Stimulated activated CD8-positive, alpha-beta memory T cell treated with anti-CD3 and anti-CD28 coated beads, Interleukin-15, amount 100 ng/mL, for 24 hours (primary cell): Measurements from ENCODE around the gene KATNA1.

Experiments used
- DNase-seq: peaks from one replicate; pipeline ENCODE4 v3.0.0-alpha.2; 2020; ENCODE audit warnings: low read depth

The KATNA1 gene

GRCh38 chr6:149608381-149608982 lies 40.0 kb downstream of the KATNA1 start:
- DNase-seq, result no peak

GRCh38 chr6:149600508-149600907 lies 48.0 kb downstream of the KATNA1 start:
- DNase-seq, result no peak

GRCh38 chr6:149593408-149593807 lies 55.1 kb downstream of the KATNA1 start:
- no peak for DNase-seq

GRCh38 chr6:149592983-149593382 lies 55.5 kb downstream of the KATNA1 start:
- no peak for DNase-seq

GRCh38 chr6:149586149-149586548 lies 62.4 kb downstream of the KATNA1 start:
- no peak for DNase-seq

- DNase-seq, result no peak
These were observed 67.2 kb downstream of the KATNA1 start for GRCh38 chr6:149581349-149581748.

- DNase-seq, result no peak
These were observed 67.6 kb downstream of the KATNA1 start for GRCh38 chr6:149580880-149581279.

- no peak for DNase-seq
These were observed 80.4 kb downstream of the KATNA1 start for GRCh38 chr6:149567945-149568585.

- DNase-seq, result no peak
These were observed 81.3 kb downstream of the KATNA1 start for GRCh38 chr6:149567194-149567586.

- DNase-seq, result peak; percentile 38
These were observed 81.9 kb downstream of the KATNA1 start for GRCh38 chr6:149566410-149567193.

- DNase-seq, result peak; percentile 90
These were observed 82.7 kb downstream of the KATNA1 start, which contains the start of gene GINM1 for GRCh38 chr6:149565527-149566409. Gene GINM1, plus strand, starts transcription at chr6:149566375. Its CDS starts 40 bp downstream, at chr6:149566415.

GRCh38 chr6:149563928-149564325 lies 84.6 kb downstream of the KATNA1 start:
- no peak for DNase-seq

- DNase-seq, result no peak
These were observed 85.1 kb downstream of the KATNA1 start for GRCh38 chr6:149563203-149563927.

GRCh38 chr6:149560736-149561135 lies 87.8 kb downstream of the KATNA1 start:
- no peak for DNase-seq

- no peak for DNase-seq
These were observed 89.1 kb downstream of the KATNA1 start for GRCh38 chr6:149559389-149559788.

- no peak for DNase-seq
These were observed 90.5 kb downstream of the KATNA1 start for GRCh38 chr6:149558029-149558428.

- no peak for DNase-seq
These were observed 96.6 kb downstream of the KATNA1 start for GRCh38 chr6:149551920-149552319.

GRCh38 chr6:149545754-149546471 lies 102.6 kb downstream of the KATNA1 start, which contains the start of gene PPIL4:
Gene PPIL4, minus strand, starts transcription at chr6:149546043. Its CDS starts 38 bp downstream, at chr6:149546005.
- peak; percentile 97 for DNase-seq

- peak; percentile 1 for DNase-seq
These were observed 103.2 kb downstream of the KATNA1 start for GRCh38 chr6:149545258-149545753.
